ENCODE data around the gene DSCAML1. TPM values are rescaled to one million over a fixed set of nuclear protein-coding genes. Genes with fewer than 3 reads are reported as not detected.

The DSCAML1 gene
- total and polyA plus RNA-seq, 7 experiments from 2014 or later, result 0.17 to 1.3 (median 0.60) TPM; not detected in 2

GRCh38 chr11:117616979-117617378 is 180.0 kb downstream of the DSCAML1 start:
- Mint-ChIP-seq H3K36me3 (no peaks in the 10 kb centered on the region), H3K4me1 (no peaks in the 10 kb centered on the region), H3K27me3 (peaks cover 6 to 24% (median 14%) of the 10 kb centered on the region in 5 donors), H3K4me3 (no peak overlapping the region), H3K27ac (no peak overlapping the region), H3K9me3 (peaks cover 0 to 17% (median 3%) of the 10 kb centered on the region in 11 donors)
- Histone ChIP-seq H3K27ac (ENCODE audit: low read depth, low read length) (no peak overlapping the region), H3K36me3 (ENCODE audit: control insufficient read depth in 2 of 3, insufficient read depth in 3 of 3, low read length in 3 of 3) (no peaks in the 10 kb centered on the region), H3K4me3 (ENCODE audit: low read length) (no peak overlapping the region), H3K4me1 (ENCODE audit: control insufficient read depth in 2 of 2, insufficient read depth in 2 of 2, low read length in 2 of 2) (no peaks in the 10 kb centered on the region), H3K27me3 (ENCODE audit: control insufficient read depth in 2 of 2, insufficient read depth in 2 of 2, low read length in 2 of 2) (no peaks in the 10 kb centered on the region), H3K9me3 (ENCODE audit: control insufficient read depth in 2 of 3, low read length in 3 of 3) (peaks cover 0 to 9% (median 0%) of the 10 kb centered on the region in 3 experiments)
- DNase-seq (no peak), ATAC-seq (no peak)
- ChIA-PET POLR2A (no interaction called here), CTCF (no interaction called here)
- intact Hi-C loops (cut with micrococcal nuclease), result no loop called here

- H3K36me3 ChIP-seq (ENCODE audit: control insufficient read depth in 2 of 3, insufficient read depth in 3 of 3, low read length in 3 of 3), result no peaks in the 10 kb centered on the region
- intact Hi-C loops (cut with micrococcal nuclease), result no loop called here
- ChIA-PET CTCF (no interaction called here), POLR2A (no interaction called here)
- Mint-ChIP-seq H3K27ac (no peak overlapping the region), H3K4me3 (no peak overlapping the region), H3K36me3 (no peaks in the 10 kb centered on the region), H3K27me3 (peaks cover 6 to 18% (median 14%) of the 10 kb centered on the region in 5 donors), H3K4me1 (peaks cover 0 to 8% (median 0%) of the 10 kb centered on the region in 7 donors), H3K9me3 (peaks cover 0 to 10% (median 0%) of the 10 kb centered on the region in 11 donors)
- H3K4me1 ChIP-seq (ENCODE audit: control insufficient read depth in 2 of 2, insufficient read depth in 2 of 2, low read length in 2 of 2), result no peaks in the 10 kb centered on the region
- no peak overlapping the region for H3K4me3 ChIP-seq (ENCODE audit: low read length)
- H3K27ac ChIP-seq (ENCODE audit: low read depth, low read length), result no peak overlapping the region
- no peak for DNase-seq
- no peak for ATAC-seq
- peaks cover 0 to 9% (median 0%) of the 10 kb centered on the region in 3 experiments for H3K9me3 ChIP-seq (ENCODE audit: control insufficient read depth in 2 of 3, low read length in 3 of 3)
- no peaks in the 10 kb centered on the region for H3K27me3 ChIP-seq (ENCODE audit: control insufficient read depth in 2 of 2, insufficient read depth in 2 of 2, low read length in 2 of 2)
Measured at GRCh38 chr11:117614728-117615127, 182.3 kb downstream of the DSCAML1 start.

- no peak overlapping the region for H3K4me3 ChIP-seq (ENCODE audit: low read length)
Measured at GRCh38 chr11:117613521-117613920, 183.5 kb downstream of the DSCAML1 start.

GRCh38 chr11:117612177-117612576 is 184.8 kb downstream of the DSCAML1 start:
- Mint-ChIP-seq H3K27me3 (peaks cover 6 to 14% (median 13%) of the 10 kb centered on the region in 5 donors), H3K36me3 (no peaks in the 10 kb centered on the region), H3K9me3 (peaks cover 0 to 10% (median 0%) of the 10 kb centered on the region in 11 donors), H3K4me1 (peaks cover 0 to 14% (median 0%) of the 10 kb centered on the region in 7 donors), H3K27ac (no peak overlapping the region), H3K4me3 (no peak overlapping the region)
- Histone ChIP-seq H3K4me3 (ENCODE audit: low read length) (no peak overlapping the region), H3K27ac (ENCODE audit: low read depth, low read length) (no peak overlapping the region), H3K9me3 (ENCODE audit: control insufficient read depth in 2 of 3, low read length in 3 of 3) (peaks cover 0 to 9% (median 0%) of the 10 kb centered on the region in 3 experiments), H3K4me1 (ENCODE audit: control insufficient read depth in 2 of 2, insufficient read depth in 2 of 2, low read length in 2 of 2) (no peaks in the 10 kb centered on the region), H3K27me3 (ENCODE audit: control insufficient read depth in 2 of 2, insufficient read depth in 2 of 2, low read length in 2 of 2) (no peaks in the 10 kb centered on the region), H3K36me3 (ENCODE audit: control insufficient read depth in 2 of 3, insufficient read depth in 3 of 3, low read length in 3 of 3) (no peaks in the 10 kb centered on the region)
- DNase-seq, result no peak
- intact Hi-C loops (cut with micrococcal nuclease), result no loop called here
- ChIA-PET CTCF (no interaction called here), POLR2A (no interaction called here)
- no peak for ATAC-seq

More at GRCh38 chr11:117613521-117613920, 183.5 kb downstream of the DSCAML1 start:
- ChIA-PET CTCF (no interaction called here), POLR2A (no interaction called here)
- Histone ChIP-seq H3K27me3 (ENCODE audit: control insufficient read depth in 2 of 2, insufficient read depth in 2 of 2, low read length in 2 of 2) (no peaks in the 10 kb centered on the region), H3K36me3 (ENCODE audit: control insufficient read depth in 2 of 3, insufficient read depth in 3 of 3, low read length in 3 of 3) (no peaks in the 10 kb centered on the region), H3K27ac (ENCODE audit: low read depth, low read length) (no peak overlapping the region), H3K4me1 (ENCODE audit: control insufficient read depth in 2 of 2, insufficient read depth in 2 of 2, low read length in 2 of 2) (no peaks in the 10 kb centered on the region), H3K9me3 (ENCODE audit: control insufficient read depth in 2 of 3, low read length in 3 of 3) (peaks cover 0 to 9% (median 0%) of the 10 kb centered on the region in 3 experiments)
- H3K36me3 Mint-ChIP-seq, result no peaks in the 10 kb centered on the region
- peaks cover 0 to 13% (median 0%) of the 10 kb centered on the region in 7 donors for H3K4me1 Mint-ChIP-seq
- no peak overlapping the region for H3K4me3 Mint-ChIP-seq
- ATAC-seq (no peak), DNase-seq (no peak)
- peaks cover 6 to 18% (median 14%) of the 10 kb centered on the region in 5 donors for H3K27me3 Mint-ChIP-seq
- H3K9me3 Mint-ChIP-seq, result peaks cover 0 to 10% (median 0%) of the 10 kb centered on the region in 11 donors
- intact Hi-C loops (cut with micrococcal nuclease), result no loop called here
- H3K27ac Mint-ChIP-seq, result no peak overlapping the region

- no peak for ATAC-seq
- no peak for DNase-seq
- H3K27ac ChIP-seq (ENCODE audit: low read depth, low read length), result no peak overlapping the region
- Mint-ChIP-seq H3K4me1 (peaks cover 0 to 26% (median 7%) of the 10 kb centered on the region in 7 donors), H3K36me3 (no peaks in the 10 kb centered on the region), H3K27me3 (peaks cover 6 to 14% (median 9%) of the 10 kb centered on the region in 5 donors), H3K4me3 (no peak overlapping the region), H3K9me3 (peaks cover 0 to 10% (median 0%) of the 10 kb centered on the region in 11 donors), H3K27ac (no peak overlapping the region)
- no peak overlapping the region for H3K4me3 ChIP-seq (ENCODE audit: low read length)
- intact Hi-C loops (cut with micrococcal nuclease), result no loop called here
- peaks cover 0 to 9% (median 0%) of the 10 kb centered on the region in 3 experiments for H3K9me3 ChIP-seq (ENCODE audit: control insufficient read depth in 2 of 3, low read length in 3 of 3)
- ChIA-PET POLR2A (no interaction called here), CTCF (no interaction called here)
- no peaks in the 10 kb centered on the region for H3K27me3 ChIP-seq (ENCODE audit: control insufficient read depth in 2 of 2, insufficient read depth in 2 of 2, low read length in 2 of 2)
- H3K4me1 ChIP-seq (ENCODE audit: control insufficient read depth in 2 of 2, insufficient read depth in 2 of 2, low read length in 2 of 2), result no peaks in the 10 kb centered on the region
- no peaks in the 10 kb centered on the region for H3K36me3 ChIP-seq (ENCODE audit: control insufficient read depth in 2 of 3, insufficient read depth in 3 of 3, low read length in 3 of 3)
Measured at GRCh38 chr11:117610901-117611300, 186.1 kb downstream of the DSCAML1 start.

GRCh38 chr11:117610045-117610444 is 187.0 kb downstream of the DSCAML1 start:
- Mint-ChIP-seq H3K27ac (peak overlapping the region in 1 of 9 donors; percentile 6), H3K27me3 (peaks cover 6 to 14% (median 9%) of the 10 kb centered on the region in 5 donors), H3K4me1 (peaks cover 0 to 26% (median 7%) of the 10 kb centered on the region in 7 donors), H3K9me3 (peaks cover 0 to 9% (median 0%) of the 10 kb centered on the region in 11 donors), H3K36me3 (no peaks in the 10 kb centered on the region), H3K4me3 (peak overlapping the region in 1 of 10 donors; percentile 24)
- Histone ChIP-seq H3K4me1 (ENCODE audit: control insufficient read depth in 2 of 2, insufficient read depth in 2 of 2, low read length in 2 of 2) (no peaks in the 10 kb centered on the region), H3K27me3 (ENCODE audit: control insufficient read depth in 2 of 2, insufficient read depth in 2 of 2, low read length in 2 of 2) (no peaks in the 10 kb centered on the region), H3K27ac (ENCODE audit: low read depth, low read length) (no peak overlapping the region), H3K36me3 (ENCODE audit: control insufficient read depth in 2 of 3, insufficient read depth in 3 of 3, low read length in 3 of 3) (no peaks in the 10 kb centered on the region), H3K9me3 (ENCODE audit: control insufficient read depth in 2 of 3, low read length in 3 of 3) (peaks cover 0 to 7% (median 0%) of the 10 kb centered on the region in 3 experiments), H3K4me3 (ENCODE audit: low read length) (no peak overlapping the region)
- ChIA-PET POLR2A (no interaction called here), CTCF (no interaction called here)
- intact Hi-C loops (cut with micrococcal nuclease), result no loop called here
- DNase-seq (peak in 1 of 9 donors; percentile 26), ATAC-seq (no peak)

GRCh38 chr11:117607449-117607848 is 189.6 kb downstream of the DSCAML1 start:
- Histone ChIP-seq H3K4me3 (ENCODE audit: low read length) (no peak overlapping the region), H3K27me3 (ENCODE audit: control insufficient read depth in 2 of 2, insufficient read depth in 2 of 2, low read length in 2 of 2) (no peaks in the 10 kb centered on the region), H3K9me3 (ENCODE audit: control insufficient read depth in 2 of 3, low read length in 3 of 3) (no peaks in the 10 kb centered on the region), H3K27ac (ENCODE audit: low read depth, low read length) (no peak overlapping the region), H3K36me3 (ENCODE audit: control insufficient read depth in 2 of 3, insufficient read depth in 3 of 3, low read length in 3 of 3) (no peaks in the 10 kb centered on the region), H3K4me1 (ENCODE audit: control insufficient read depth in 2 of 2, insufficient read depth in 2 of 2, low read length in 2 of 2) (no peaks in the 10 kb centered on the region)
- Mint-ChIP-seq H3K27me3 (peaks cover 0 to 8% (median 2%) of the 10 kb centered on the region in 5 donors), H3K4me3 (no peak overlapping the region), H3K27ac (no peak overlapping the region), H3K9me3 (peaks cover 0 to 2% (median 0%) of the 10 kb centered on the region in 11 donors), H3K36me3 (no peaks in the 10 kb centered on the region), H3K4me1 (peaks cover 0 to 26% (median 7%) of the 10 kb centered on the region in 7 donors)
- no peak for ATAC-seq
- intact Hi-C loops (cut with micrococcal nuclease), result no loop called here
- DNase-seq, result no peak
- ChIA-PET CTCF (no interaction called here), POLR2A (no interaction called here)
